NOMO-1 (cell line): ENCODE data around the gene RFFL.
"Not testable (repeated sequence)": the region's sequence is repeated elsewhere in the genome, so short reads cannot be mapped to it uniquely, and the experiment has no call there.

Source experiments
- DNase-seq, 2 experiments: peaks; one replicate each; lab custom pipeline; 2025; ENCODE audit not compliant: unreplicated experiment in 2 of 2; lab: John Stamatoyannopoulos, UW

The RFFL gene

DNA sequence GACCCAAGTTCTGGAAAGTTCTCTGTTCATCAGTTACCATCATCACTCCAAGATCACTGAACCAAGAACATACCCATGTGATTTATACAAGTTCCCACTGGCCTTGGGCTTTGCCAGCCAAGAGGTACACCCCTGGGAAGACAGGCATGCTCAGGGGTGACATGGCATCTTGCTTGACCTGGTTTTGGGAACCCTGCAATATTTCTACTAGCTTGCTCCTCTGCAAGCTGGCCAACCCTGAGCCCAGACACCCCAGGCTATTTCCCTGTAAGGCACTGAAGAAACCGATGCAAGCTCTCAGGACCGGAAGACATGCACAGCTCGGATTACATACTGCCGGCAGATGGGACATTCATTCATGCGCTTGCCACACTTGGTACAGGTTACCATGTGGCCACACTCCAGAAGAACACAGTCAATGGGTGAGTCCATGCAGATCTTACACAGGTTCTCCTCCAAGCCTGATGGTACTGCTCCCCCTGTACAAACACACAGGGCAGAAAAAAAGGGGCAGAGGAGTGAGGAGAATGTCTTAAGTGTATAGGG lies 51.8 kb downstream of the RFFL start:
- DNase-seq = no peak

- no peak for DNase-seq
Observed at GRCh38 chr17:35010093-35010492, 53.4 kb downstream of the RFFL start.

- DNase-seq = no peak
Observed at GRCh38 chr17:35006961-35007360, 56.5 kb downstream of the RFFL start.

DNA sequence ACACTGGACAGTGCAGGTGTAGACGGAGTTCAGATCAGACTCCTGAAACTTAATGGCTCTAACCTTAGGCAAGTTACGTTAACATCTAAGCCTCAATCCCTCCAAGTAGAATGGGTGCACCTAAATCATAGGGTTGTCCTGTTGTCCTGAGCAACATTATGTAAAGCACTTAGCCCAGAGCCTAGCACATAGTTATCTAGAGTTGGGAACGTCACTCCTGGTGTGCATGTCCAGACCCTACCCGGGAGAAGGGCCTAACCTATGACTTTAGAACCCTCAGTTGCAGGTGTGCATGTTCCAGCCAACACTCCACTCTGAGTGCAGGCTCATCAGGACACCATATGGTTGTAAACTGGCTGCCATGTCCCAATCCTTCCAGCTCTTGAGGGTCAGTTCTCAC lies 57.2 kb downstream of the RFFL start:
- no peak for DNase-seq

GRCh38 chr17:35003778-35004177 lies 59.7 kb downstream of the RFFL start:
- DNase-seq = no peak

- no peak for DNase-seq
Observed at GRCh38 chr17:35002876-35003551, 60.5 kb downstream of the RFFL start.

GRCh38 chr17:35001549-35001948 lies 62.0 kb downstream of the RFFL start:
- DNase-seq = no peak

DNA sequence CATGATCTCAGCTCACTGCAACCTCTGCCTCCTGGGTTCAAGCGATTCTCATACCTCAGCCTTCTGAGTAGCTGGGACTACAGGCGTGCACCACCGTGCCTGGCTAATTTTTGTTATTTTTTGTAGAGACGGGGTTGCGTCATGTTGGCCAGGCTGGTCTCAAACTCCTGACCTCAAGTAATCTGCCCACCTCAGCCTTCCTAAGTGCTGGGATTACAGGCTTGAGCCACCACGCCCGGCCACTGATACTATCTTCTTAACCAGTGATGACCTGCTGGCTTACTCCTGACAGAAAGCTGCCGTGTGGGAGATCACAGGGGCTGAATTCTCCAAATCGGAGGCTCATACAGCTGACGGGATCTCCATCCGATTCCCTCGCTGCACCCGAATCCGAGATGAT lies 62.5 kb downstream of the RFFL start:
- not testable (repeated sequence) for DNase-seq

GRCh38 chr17:34999456-34999855 lies 64.1 kb downstream of the RFFL start:
- DNase-seq = no peak

GRCh38 chr17:34998205-34998604 lies 65.3 kb downstream of the RFFL start:
- DNase-seq = peak; percentile 44 to 45

- no peak for DNase-seq
Observed at GRCh38 chr17:34997355-34997862, 66.1 kb downstream of the RFFL start.

GRCh38 chr17:34996422-34997285 lies 66.9 kb downstream of the RFFL start:
- DNase-seq = no peak

DNA sequence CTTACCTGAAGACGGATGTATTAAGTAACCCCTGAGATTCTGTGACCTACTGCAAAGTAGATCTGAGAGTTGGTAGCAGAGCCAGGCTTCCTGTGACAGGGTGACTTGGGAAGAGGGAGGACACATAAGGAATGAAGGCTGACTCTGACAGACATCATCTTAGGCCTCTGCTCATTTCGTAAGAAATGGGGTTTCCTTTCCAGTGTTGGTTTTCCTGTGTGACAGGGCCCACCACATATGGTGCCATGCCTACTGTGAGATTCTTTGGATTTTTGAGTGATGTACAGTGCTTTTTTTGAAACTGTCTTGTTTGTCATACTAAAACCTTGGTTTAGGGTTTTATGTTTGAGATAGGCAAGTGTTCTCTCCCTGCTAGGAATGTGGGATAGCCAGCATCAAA lies 70.5 kb downstream of the RFFL start:
- DNase-seq = no peak

DNA sequence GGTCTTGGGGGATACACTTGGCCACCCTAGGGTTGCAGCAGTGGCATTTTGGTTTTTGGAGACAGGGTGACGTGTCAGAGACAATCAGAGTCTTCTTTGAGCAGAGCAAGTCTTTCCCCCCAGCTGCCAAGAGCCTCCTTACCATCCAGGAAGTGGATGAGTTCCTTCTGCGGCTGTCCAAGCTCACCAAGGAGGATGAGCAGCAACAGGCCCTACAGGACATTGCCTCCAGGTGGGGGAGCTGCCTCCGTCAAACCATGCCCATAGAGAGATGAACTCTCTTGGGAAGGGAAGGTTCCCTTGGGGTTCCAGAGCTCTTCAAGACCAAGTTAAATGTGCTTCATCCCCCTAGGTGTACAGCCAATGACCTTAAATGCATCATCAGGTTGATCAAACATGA lies 71.9 kb downstream of the RFFL start:
- no peak for DNase-seq

DNA sequence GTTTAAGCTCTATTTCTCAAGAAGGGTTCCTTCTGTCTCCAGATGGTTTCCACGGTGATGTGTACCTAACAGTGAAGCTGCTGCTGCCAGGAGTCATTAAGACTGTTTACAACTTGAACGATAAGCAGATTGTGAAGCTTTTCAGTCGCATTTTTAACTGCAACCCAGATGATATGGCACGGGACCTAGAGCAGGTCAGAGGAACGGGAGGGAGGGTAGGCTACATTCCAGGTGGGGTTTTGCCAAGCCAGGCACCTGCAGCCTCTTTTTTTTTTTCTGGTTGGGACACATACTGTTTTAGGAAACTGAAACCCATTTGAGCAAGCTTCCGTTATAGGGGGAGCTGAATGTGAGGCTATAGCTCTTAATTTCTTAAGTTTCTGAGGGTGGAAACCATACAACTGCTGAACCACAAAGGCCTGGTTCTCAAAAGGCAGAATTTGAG lies 72.6 kb downstream of the RFFL start:
- DNase-seq = no peak

DNA sequence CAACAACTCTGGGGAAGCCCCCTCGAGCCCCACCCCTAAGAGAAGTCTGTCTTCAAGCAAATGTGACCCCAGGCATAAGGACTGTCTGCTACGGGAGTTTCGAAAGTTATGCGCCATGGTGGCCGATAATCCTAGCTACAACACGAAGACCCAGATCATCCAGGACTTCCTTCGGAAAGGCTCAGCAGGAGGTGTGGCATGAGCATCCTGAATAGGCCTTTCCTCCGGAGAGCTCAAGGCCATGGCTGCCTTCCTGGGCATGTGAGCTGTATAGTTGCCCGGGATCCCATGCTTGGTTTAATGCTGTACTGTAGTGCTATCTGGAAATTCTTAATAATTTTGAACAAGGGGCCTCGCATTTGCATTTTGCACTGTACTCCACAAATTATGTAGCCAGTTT lies 74.0 kb downstream of the RFFL start:
- DNase-seq = no peak

DNA sequence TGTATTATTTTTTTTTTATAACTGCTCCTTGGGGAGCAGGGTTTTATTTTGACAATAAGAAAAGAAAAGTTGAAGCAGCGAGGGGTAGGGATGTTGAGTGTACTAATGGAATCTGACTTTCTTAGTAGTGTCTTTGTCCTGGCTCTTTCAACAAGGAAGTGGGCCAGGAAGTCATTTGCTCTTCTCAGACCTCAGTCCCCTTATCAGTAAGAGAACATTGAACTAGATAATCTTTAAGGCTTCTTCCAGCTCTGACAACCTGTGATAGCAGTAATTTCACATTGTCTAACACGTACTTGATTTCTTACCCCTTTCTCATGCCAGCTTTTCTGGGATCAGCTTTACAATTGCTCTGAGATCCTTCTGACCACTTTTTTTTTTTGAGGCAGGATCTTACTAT lies 74.9 kb downstream of the RFFL start:
- DNase-seq = no peak

DNA sequence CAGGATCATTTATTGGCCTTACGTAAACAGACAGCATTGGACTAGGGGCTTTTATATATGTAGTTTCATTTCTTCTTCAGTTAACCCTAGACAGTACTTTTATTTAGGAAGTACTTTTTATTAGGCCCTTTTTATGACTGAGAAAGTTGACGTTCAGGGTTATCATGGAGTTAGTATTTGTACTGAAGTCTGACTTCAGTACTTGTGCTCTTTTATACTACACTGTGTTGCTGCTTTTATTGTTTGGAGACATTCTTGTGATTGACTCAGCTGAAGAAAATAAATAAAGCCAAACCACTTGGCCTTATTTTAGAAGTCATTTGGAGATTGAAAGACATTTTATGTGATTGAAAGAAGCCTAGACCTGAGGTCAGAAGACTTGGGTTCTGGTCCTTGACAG lies 76.3 kb downstream of the RFFL start:
- no peak for DNase-seq

DNA sequence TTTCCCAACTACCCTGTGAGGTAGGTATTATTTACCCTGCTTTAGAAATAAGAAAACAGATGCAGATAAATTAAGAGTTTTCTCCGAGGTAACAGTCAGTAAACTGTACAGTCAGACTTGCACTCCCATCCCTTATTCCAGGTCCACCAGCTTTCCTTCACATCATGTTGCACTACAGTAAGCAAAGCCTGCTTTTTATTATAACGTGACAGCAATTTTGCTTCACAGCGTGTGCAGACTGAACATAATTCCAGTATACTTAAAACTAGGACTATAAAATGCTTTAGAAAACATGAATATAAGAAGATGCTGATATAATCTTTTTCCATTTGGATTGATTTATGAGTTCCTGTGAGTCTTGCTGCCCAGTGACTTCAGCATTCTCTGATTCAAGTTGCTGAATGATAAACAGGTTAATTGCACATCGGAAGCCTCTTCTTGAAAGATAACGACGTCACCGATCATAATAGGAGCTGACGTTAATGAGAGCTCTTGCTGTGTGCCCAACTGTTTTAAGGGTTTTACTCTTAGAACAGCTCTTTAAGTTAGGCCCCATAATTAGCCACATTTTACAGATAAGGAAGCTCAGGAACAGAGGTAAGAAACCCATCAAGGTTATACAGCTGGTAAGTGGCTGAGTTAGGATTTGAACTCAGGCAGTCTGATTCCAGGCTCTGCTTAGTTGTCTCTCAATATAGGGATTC lies 81.8 kb downstream of the RFFL start:
- peak in 1 of 2 experiments; percentile 3 for DNase-seq

DNA sequence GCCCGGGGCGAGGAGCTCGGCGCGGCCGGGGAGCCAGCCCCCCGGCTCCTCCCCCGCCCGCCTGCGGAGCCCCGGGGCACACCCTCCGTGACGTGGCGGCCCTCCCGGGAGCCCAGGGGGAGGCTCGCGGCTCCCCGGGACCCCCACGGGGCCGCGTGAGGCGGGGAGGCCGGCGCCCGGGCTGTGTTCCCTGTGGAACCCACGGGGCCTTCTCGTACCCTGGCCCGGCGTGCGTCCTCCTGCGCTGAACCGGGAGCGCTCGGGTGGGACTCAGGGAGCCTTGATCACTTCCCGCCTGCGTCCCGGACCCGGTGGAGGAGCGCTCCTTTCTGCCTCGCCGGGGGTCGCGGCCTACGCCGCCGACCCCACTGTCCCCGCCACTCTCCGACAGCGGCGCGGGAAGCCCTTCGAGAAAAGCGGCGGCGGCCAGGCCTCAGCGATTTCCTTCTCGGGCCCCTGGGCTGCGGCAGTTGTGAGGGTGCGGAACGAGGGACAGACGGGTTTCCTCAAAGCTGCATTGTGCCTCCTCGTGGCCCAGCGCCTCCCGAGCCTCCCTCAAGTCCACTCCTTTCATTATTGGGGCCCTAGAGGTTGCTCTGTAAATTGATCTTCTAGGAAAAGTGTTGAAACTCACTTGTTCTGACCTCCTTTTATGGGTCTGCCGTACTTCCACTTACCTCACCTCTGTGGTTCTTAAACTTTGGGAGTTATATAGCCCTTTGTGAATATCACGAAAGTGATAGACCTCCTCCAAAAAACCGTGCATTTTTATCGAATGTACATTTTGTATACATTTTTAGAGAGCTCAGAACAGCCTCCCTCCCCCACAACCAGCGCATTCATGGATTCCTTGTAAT lies 82.6 kb downstream of the RFFL start:
- DNase-seq = peak; percentile 82 to 89
